ENCODE data around the gene BABAM2. TPM values are rescaled to one million over a fixed set of nuclear protein-coding genes. Genes with fewer than 3 reads are reported as not detected.
"Not testable (repeated sequence)": the region's sequence is repeated elsewhere in the genome, so short reads cannot be mapped to it uniquely, and the experiment has no call there.

Gene BABAM2
- total and polyA plus RNA-seq, 4 donors: 9.9 to 17.0 (median 13.9) TPM

- H3K36me3 ChIP-seq (ENCODE audit: control insufficient read depth in 4 of 4, insufficient read depth in 3 of 4, low read depth in 1 of 4, low read length in 3 of 4): no peaks in the 10 kb centered on the region
- no peak overlapping the region for H3K9ac ChIP-seq (ENCODE audit: low read depth in 1 of 2, low read length in 2 of 2)
- H3K27me3 ChIP-seq (ENCODE audit: control insufficient read depth in 4 of 4, insufficient read depth in 4 of 4, low read length in 3 of 4): no peaks in the 10 kb centered on the region
- H3K9me3 ChIP-seq (ENCODE audit: control insufficient read depth in 4 of 4, low read length in 3 of 4): no peaks in the 10 kb centered on the region
- H3K27ac ChIP-seq (ENCODE audit: low read depth in 1 of 2, low read length in 2 of 2): no peak overlapping the region
- WGBS: 93% methylated on average over 9 of the region's 9 CpGs
- H3K4me3 ChIP-seq (ENCODE audit: low read depth in 1 of 3, low read length in 3 of 3): no peak overlapping the region
- TF ChIP-seq HNF4G (IDR thresholded peaks at IDR 0.05): no peak
- no peak for TF ChIP-seq JUND (IDR thresholded peaks at IDR 0.05)
- TF ChIP-seq FOXA1 (IDR thresholded peaks at IDR 0.05): no peak
- TF ChIP-seq, protein P1, sequence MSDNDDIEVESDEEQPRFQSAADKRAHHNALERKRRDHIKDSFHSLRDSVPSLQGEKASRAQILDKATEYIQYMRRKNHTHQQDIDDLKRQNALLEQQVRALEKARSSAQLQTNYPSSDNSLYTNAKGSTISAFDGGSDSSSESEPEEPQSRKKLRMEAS (IDR thresholded peaks at IDR 0.05): no peak
- no peak for TF ChIP-seq RXRA (IDR thresholded peaks at IDR 0.05)
- no peak for TF ChIP-seq TAF1 (conservative IDR thresholded peaks at IDR 0.05)
- TF ChIP-seq NR2F2 (IDR thresholded peaks at IDR 0.05): no peak
- DNase-seq (ENCODE audit: low spot score): no peak
- peaks cover 0 to 26% (median 7%) of the 10 kb centered on the region in 4 donors for H3K4me1 ChIP-seq (ENCODE audit: control insufficient read depth in 4 of 4, insufficient read depth in 4 of 4, low read length in 3 of 4)
Observed at GRCh38 chr2:28368357-28368798, 477.8 kb downstream of the BABAM2 start.

DNA sequence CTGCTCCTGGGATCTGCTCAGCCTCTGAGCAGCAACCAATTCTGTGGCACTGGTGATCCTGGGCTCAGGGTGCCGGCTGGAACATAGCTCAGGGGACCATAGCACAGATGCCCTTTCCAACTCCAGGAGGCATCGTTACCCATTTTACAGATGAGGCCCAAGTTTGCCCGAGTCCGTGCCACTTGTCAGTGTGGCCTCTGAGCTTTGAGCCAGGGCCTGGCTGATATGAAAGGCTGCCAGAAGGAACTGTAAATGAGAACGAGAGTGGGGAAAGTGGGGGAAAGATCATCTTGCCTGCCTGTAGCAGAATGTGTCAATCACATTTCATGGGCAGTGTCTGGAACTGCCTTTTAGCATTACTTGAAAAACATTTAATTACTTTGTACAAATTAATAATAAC, 478.8 kb downstream of the BABAM2 start:
- Histone ChIP-seq H3K27me3 (ENCODE audit: control insufficient read depth in 4 of 4, insufficient read depth in 4 of 4, low read length in 3 of 4) (no peaks in the 10 kb centered on the region), H3K36me3 (ENCODE audit: control insufficient read depth in 4 of 4, insufficient read depth in 3 of 4, low read depth in 1 of 4, low read length in 3 of 4) (no peaks in the 10 kb centered on the region), H3K4me3 (ENCODE audit: low read depth in 1 of 3, low read length in 3 of 3) (no peak overlapping the region), H3K4me1 (ENCODE audit: control insufficient read depth in 4 of 4, insufficient read depth in 4 of 4, low read length in 3 of 4) (peaks cover 0 to 26% (median 7%) of the 10 kb centered on the region in 4 donors), H3K27ac (ENCODE audit: low read depth in 1 of 2, low read length in 2 of 2) (no peak overlapping the region), H3K9me3 (ENCODE audit: control insufficient read depth in 4 of 4, low read length in 3 of 4) (no peaks in the 10 kb centered on the region), H3K9ac (ENCODE audit: low read depth in 1 of 2, low read length in 2 of 2) (no peak overlapping the region)
- 67% methylated on average over 5 of the region's 5 CpGs for WGBS
- TF ChIP-seq EGR1 (IDR thresholded peaks at IDR 0.05; ENCODE audit: low read depth in 2 of 2) (no peak), FOXA2 (IDR thresholded peaks at IDR 0.05) (no peak), ZBTB33 (IDR thresholded peaks at IDR 0.05) (no peak), TAF1 (conservative IDR thresholded peaks at IDR 0.05) (no peak)
- TF ChIP-seq, protein P2, sequence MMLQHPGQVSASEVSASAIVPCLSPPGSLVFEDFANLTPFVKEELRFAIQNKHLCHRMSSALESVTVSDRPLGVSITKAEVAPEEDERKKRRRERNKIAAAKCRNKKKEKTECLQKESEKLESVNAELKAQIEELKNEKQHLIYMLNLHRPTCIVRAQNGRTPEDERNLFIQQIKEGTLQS (IDR thresholded peaks at IDR 0.05): no peak
- no peak for DNase-seq (ENCODE audit: low spot score)

DNA sequence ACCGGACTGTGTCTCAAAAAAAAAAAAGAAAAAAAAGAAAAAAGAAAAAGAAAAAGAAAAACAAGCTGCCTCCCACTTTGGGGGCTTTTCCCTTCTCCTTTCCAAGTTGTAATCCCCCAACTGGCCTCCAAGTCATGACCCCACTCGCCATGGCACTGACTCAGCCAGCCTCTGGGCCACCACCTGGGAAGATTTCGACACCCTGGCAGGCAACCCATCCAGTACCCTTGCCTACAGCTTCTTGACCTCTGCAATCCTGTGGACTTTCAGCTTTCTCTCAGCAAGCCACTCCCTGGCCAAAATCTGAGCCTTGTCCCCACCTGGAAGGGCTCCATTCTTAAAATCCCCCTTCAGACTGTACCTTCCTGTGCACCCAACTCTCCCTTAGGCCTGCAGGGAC, 479.8 kb downstream of the BABAM2 start:
- no peak overlapping the region for H3K4me3 ChIP-seq (ENCODE audit: low read depth in 1 of 3, low read length in 3 of 3)
- H3K9me3 ChIP-seq (ENCODE audit: control insufficient read depth in 4 of 4, low read length in 3 of 4): no peaks in the 10 kb centered on the region
- TF ChIP-seq NR2F2 (IDR thresholded peaks at IDR 0.05): no peak
- TF ChIP-seq SP1 (IDR thresholded peaks at IDR 0.05): no peak
- TF ChIP-seq FOXA1 (IDR thresholded peaks at IDR 0.05): no peak
- no peak for TF ChIP-seq RAD21 (IDR thresholded peaks at IDR 0.05)
- no peak for TF ChIP-seq ZBTB33 (IDR thresholded peaks at IDR 0.05)
- no peak for TF ChIP-seq HNF4G (IDR thresholded peaks at IDR 0.05)
- TF ChIP-seq, protein P2 (IDR thresholded peaks at IDR 0.05): no peak
- TF ChIP-seq FOXA2 (IDR thresholded peaks at IDR 0.05): no peak
- TF ChIP-seq EGR1 (IDR thresholded peaks at IDR 0.05; ENCODE audit: low read depth in 2 of 2): no peak
- TF ChIP-seq JUND (IDR thresholded peaks at IDR 0.05): no peak
- TF ChIP-seq, protein P3, sequence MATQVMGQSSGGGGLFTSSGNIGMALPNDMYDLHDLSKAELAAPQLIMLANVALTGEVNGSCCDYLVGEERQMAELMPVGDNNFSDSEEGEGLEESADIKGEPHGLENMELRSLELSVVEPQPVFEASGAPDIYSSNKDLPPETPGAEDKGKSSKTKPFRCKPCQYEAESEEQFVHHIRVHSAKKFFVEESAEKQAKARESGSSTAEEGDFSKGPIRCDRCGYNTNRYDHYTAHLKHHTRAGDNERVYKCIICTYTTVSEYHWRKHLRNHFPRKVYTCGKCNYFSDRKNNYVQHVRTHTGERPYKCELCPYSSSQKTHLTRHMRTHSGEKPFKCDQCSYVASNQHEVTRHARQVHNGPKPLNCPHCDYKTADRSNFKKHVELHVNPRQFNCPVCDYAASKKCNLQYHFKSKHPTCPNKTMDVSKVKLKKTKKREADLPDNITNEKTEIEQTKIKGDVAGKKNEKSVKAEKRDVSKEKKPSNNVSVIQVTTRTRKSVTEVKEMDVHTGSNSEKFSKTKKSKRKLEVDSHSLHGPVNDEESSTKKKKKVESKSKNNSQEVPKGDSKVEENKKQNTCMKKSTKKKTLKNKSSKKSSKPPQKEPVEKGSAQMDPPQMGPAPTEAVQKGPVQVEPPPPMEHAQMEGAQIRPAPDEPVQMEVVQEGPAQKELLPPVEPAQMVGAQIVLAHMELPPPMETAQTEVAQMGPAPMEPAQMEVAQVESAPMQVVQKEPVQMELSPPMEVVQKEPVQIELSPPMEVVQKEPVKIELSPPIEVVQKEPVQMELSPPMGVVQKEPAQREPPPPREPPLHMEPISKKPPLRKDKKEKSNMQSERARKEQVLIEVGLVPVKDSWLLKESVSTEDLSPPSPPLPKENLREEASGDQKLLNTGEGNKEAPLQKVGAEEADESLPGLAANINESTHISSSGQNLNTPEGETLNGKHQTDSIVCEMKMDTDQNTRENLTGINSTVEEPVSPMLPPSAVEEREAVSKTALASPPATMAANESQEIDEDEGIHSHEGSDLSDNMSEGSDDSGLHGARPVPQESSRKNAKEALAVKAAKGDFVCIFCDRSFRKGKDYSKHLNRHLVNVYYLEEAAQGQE (IDR thresholded peaks at IDR 0.05): no peak
- TF ChIP-seq GABPA (IDR thresholded peaks at IDR 0.05 in 1 of 2, conservative IDR thresholded peaks at IDR 0.05 in 1 of 2): no peak
- TF ChIP-seq, protein P1 (IDR thresholded peaks at IDR 0.05): no peak
- H3K36me3 ChIP-seq (ENCODE audit: control insufficient read depth in 4 of 4, insufficient read depth in 3 of 4, low read depth in 1 of 4, low read length in 3 of 4): no peaks in the 10 kb centered on the region
- no peaks in the 10 kb centered on the region for H3K27me3 ChIP-seq (ENCODE audit: control insufficient read depth in 4 of 4, insufficient read depth in 4 of 4, low read length in 3 of 4)
- peaks cover 0 to 26% (median 7%) of the 10 kb centered on the region in 4 donors for H3K4me1 ChIP-seq (ENCODE audit: control insufficient read depth in 4 of 4, insufficient read depth in 4 of 4, low read length in 3 of 4)
- 79% methylated on average over 3 of the region's 3 CpGs for WGBS
- H3K27ac ChIP-seq (ENCODE audit: low read depth in 1 of 2, low read length in 2 of 2): no peak overlapping the region
- DNase-seq (ENCODE audit: low spot score): no peak
- H3K9ac ChIP-seq (ENCODE audit: low read depth in 1 of 2, low read length in 2 of 2): no peak overlapping the region

DNA sequence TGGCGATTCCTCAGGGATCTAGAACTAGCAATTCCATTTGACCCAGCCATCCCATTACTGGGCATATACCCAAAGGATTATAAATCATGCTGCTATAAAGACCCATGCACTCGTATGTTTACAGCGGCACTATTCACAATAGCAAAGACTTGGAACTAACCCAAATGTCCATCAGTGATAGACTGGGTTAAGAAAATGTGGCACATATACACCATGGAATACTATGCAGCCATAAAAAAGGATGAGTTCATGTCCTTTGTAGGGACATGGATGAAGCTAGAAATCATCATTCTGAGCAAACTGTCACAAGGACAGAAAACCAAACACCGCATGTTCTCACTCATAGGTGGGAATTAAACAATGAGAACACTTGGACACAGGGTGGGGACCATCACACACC, 481.2 kb downstream of the BABAM2 start:
- H3K9me3 ChIP-seq (ENCODE audit: control insufficient read depth in 4 of 4, low read length in 3 of 4); H3K27ac ChIP-seq (ENCODE audit: low read depth in 1 of 2, low read length in 2 of 2); H3K4me3 ChIP-seq (ENCODE audit: low read depth in 1 of 3, low read length in 3 of 3); H3K36me3 ChIP-seq (ENCODE audit: control insufficient read depth in 4 of 4, insufficient read depth in 3 of 4, low read depth in 1 of 4, low read length in 3 of 4); H3K27me3 ChIP-seq (ENCODE audit: control insufficient read depth in 4 of 4, insufficient read depth in 4 of 4, low read length in 3 of 4); DNase-seq (ENCODE audit: low spot score); H3K9ac ChIP-seq (ENCODE audit: low read depth in 1 of 2, low read length in 2 of 2): not testable (repeated sequence)
- WGBS: 91% methylated on average over 4 of the region's 4 CpGs
- H3K4me1 ChIP-seq (ENCODE audit: control insufficient read depth in 4 of 4, insufficient read depth in 4 of 4, low read length in 3 of 4): peaks cover 0 to 23% (median 7%) of the 10 kb centered on the region in 4 donors

All from liver (tissue), 9 donors.